CD4-positive, alpha-beta T cell treated with Interleukin-21 for 1 hour (primary cell): ENCODE measurements around the gene ELP5.

Experiments used
- DNase-seq: peaks from one replicate; pipeline ENCODE4 v3.0.0-alpha.2; 2020

ELP5 gene

GRCh38 chr17:7290166-7290565 is 38.2 kb downstream of the ELP5 start:
- no peak for DNase-seq

GRCh38 chr17:7290685-7291084 is 38.7 kb downstream of the ELP5 start:
- DNase-seq, result no peak

- no peak for DNase-seq
Observed at GRCh38 chr17:7292194-7292593, 40.2 kb downstream of the ELP5 start.

DNA sequence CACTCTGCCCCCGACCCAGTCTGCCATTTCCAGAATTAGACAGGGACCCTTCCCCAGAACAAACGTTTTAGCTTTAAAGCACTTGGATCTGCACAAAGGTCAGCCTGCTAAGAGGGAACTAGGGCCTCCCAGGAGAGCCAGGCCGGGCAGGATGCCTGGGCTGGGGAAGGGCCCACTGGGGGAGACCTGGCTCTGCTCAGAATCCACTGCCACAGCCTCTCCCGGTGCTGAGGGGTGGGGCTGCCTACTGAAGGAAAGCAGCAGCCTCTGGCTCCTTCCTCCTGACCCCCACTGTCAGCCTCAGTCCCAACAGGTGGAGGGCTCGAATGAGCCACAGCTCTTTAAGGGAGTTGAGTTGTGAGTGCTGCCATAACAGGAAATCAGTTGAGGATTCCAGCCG is 40.7 kb downstream of the ELP5 start:
- no peak for DNase-seq

GRCh38 chr17:7293159-7293558 is 41.1 kb downstream of the ELP5 start:
- no peak for DNase-seq

GRCh38 chr17:7293816-7294613 is 42.0 kb downstream of the ELP5 start:
- DNase-seq, result no peak

DNA sequence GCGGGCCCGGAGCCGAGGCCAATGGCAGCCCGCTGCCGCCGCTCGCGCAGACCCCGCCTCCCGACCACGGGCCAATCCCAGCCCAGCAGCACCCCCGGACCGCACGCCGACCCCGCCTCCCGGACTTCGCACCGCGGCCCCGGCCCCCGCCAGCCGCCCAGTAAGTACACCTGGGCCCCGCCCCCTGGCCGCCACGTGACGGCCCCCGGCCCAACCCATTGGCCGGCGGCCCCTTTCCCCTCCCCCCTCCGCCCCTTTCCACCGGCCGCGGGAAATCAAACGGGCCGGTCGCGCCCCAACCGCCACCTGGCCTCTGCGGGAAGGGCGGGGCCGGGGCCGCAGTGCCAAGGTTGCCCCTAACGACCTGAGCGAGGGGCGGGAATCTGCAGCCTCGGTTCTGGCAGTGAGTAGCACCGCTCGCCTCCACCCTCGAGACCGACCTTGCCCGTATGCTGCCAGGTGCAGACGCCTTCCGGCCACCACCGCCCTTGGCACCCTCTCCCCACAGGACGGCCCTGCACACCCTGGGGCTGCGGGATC is 42.7 kb downstream of the ELP5 start, which contains the start of gene YBX2:
YBX2 (minus strand) TSS at position 26 of the 540 bp plus-strand sequence. CDS start 139 bp downstream, outside the sequence.
- DNase-seq, result peak; percentile 85

GRCh38 chr17:7295230-7296180 is 43.5 kb downstream of the ELP5 start:
- DNase-seq, result no peak

- peak; percentile 71 for DNase-seq
Observed at GRCh38 chr17:7296189-7296861, 44.3 kb downstream of the ELP5 start.

DNA sequence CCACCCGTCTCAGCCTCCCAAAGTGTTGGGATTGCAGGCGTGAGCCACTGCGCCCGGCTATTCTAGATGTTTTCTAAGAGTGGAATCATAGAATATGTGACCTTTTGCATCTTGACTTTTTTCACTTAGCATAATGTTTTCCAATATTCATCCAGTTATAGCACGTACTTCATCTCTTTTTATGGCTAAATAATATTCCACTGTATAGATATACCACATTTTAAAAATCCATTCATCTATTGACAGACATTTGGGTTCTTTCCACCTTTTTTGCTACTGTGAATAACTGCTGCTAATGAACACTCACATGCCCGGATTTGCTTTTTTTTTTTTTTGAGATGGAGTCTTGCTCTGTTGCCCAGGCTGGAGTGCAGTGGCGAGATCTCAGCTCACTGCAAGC is 52.2 kb downstream of the ELP5 start:
- DNase-seq, result no peak

DNA sequence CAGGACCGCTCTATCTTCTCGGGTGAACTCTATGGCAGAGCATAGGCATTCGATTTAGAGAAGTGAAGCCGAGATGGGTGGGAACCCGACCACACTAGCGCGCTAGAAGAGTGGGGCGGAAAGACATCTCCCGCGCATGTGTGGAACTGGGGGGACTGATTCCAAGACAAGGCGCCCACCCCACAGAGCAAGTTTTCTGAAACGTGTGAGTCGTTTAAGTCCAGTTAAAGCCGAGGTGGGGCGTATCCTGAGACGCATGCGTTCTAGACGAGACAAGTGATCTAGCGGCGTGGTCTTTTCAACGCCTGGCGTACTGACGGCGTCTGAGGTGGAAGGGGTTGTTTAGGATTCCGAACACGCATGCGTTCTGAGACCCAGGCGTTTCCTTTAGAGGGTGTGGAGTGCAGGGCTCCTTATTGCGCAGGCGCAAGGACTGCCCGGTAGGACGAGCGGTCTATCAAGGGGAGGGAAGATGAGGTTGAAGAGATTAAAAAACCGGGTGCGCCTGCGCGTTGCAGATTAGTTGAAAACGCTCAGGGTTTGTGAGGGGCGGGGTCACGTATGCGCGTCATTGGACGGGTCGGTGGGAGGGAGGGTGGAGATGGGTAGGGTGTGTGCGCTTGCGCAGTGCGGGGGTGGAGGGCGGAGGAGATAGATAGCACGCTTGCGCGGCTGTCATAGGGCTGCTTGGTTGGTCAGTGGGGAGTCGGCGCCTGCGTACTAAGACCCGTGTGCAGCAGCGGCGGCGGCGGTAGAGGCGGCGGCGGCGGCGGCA is 55.1 kb downstream of the ELP5 start, which contains the start of gene EIF5A:
EIF5A (plus strand) TSS at position 718 of the 775 bp plus-strand sequence. CDS start 2,008 bp downstream, outside the sequence.
- DNase-seq, result peak; percentile 100

GRCh38 chr17:7307686-7308624 is 55.9 kb downstream of the ELP5 start:
- peak; percentile 66 for DNase-seq

- DNase-seq, result peak; percentile 96
Observed at GRCh38 chr17:7308625-7309433, 56.8 kb downstream of the ELP5 start.
